Raji (cell line): ENCODE data around the gene OR6V1.

ENCODE experiments used
- POLR2A ChIP-seq: IDR thresholded peaks from 2 replicates; pipeline ENCODE4 v1.6.1; 2011; ENCODE audit warnings: low read depth, low read length, control low read depth; ENCODE audit not compliant: insufficient read depth

OR6V1 gene

DNA sequence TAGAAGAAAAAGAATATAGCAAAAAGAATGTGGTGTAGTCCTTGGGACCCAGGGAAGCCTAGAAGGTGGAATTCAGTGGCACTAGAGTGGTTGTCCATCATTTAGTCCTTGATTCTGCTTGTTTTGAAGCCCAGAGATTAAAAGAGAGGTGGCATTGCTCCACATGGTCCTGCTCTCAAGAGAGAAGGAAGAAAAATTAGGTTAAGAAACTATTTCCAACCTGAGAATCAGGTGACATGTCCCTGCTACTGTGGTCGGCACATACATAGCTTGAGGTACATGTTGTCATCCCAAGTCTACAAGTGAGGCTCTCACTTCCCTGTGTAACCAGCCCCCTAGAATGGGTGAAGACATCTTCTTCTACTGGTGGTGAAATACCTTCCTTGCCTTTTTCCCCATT lies 25.1 kb upstream of the OR6V1 start, which contains the start of gene OR9A2:
OR9A2 (minus strand) TSS at position 101 of the 400 bp plus-strand sequence; CDS start at position 101, 0 bp downstream.
- TF ChIP-seq POLR2A, result no peak

DNA sequence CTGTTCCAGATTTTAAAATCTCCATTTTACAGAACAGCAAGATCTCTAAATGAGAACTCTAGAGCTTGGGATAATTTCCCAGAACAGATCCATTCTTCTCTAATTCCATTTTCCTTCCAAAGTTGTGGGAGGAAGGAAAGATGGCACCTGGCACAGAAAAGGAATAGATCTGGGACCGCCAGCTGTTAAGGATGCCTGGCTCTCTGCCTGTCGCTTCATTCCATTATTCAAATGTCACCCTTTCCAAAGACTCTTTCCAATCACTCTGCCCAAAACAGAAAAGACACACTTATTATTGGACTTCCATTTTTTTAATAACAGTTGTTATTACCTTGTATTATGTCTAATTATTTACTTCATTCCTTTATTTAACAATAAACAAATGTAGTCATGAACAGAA lies 24.5 kb upstream of the OR6V1 start:
- TF ChIP-seq POLR2A, result no peak

DNA sequence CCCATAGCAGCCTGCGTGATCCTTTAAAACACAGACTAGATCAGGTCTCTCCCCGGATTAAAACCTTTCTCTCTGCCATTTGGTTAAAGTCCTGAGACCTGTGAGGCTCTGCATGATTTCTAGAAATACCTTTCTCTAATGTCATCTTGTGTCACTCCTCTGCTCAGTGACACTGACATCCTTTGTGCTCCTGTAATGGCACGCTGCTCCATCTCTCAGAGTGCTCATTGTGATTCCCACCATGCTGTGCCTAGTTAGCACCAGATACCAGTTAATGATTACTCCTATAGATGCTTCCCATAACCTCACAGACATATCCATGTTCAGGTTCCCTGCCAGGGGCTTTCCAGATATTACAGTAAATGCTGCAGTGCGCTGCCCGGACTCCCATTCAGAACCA lies 13.5 kb upstream of the OR6V1 start:
- TF ChIP-seq POLR2A, result no peak

GRCh38 chr7:143040209-143040715 lies 11.9 kb upstream of the OR6V1 start:
- no peak for TF ChIP-seq POLR2A

GRCh38 chr7:143041346-143041745 lies 10.8 kb upstream of the OR6V1 start:
- no peak for TF ChIP-seq POLR2A

- no peak for TF ChIP-seq POLR2A
These were observed 9.9 kb upstream of the OR6V1 start for GRCh38 chr7:143042159-143042789.

GRCh38 chr7:143042790-143043271 lies 9.3 kb upstream of the OR6V1 start:
- TF ChIP-seq POLR2A, result no peak

DNA sequence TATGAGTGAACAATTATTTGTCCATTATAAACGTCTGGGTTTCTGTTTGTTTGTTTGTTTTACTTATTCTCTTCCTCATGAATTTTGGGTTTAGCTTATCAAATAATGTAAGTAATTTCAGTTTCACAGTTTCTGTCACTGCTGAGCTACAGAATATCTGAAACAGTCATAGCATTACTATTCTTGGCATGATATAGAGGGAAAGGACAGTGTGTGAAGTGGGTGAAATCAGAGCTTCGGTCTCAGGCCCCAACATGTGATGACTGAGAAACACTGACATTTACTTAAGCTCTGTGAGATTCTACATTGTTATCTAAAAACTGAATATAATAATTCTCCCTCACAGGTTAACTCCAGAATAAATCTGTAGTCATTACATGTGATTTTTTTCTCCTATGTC lies 8.8 kb upstream of the OR6V1 start:
- TF ChIP-seq POLR2A, result no peak

GRCh38 chr7:143046426-143046851 lies 5.7 kb upstream of the OR6V1 start:
- no peak for TF ChIP-seq POLR2A

- TF ChIP-seq POLR2A, result no peak
These were observed 4.8 kb upstream of the OR6V1 start for GRCh38 chr7:143047326-143047725.

GRCh38 chr7:143048827-143049226 lies 3.3 kb upstream of the OR6V1 start:
- no peak for TF ChIP-seq POLR2A

- TF ChIP-seq POLR2A, result no peak
These were observed 2.8 kb upstream of the OR6V1 start for GRCh38 chr7:143049362-143049761.

GRCh38 chr7:143050931-143051330 lies 1.2 kb upstream of the OR6V1 start:
- TF ChIP-seq POLR2A, result no peak

DNA sequence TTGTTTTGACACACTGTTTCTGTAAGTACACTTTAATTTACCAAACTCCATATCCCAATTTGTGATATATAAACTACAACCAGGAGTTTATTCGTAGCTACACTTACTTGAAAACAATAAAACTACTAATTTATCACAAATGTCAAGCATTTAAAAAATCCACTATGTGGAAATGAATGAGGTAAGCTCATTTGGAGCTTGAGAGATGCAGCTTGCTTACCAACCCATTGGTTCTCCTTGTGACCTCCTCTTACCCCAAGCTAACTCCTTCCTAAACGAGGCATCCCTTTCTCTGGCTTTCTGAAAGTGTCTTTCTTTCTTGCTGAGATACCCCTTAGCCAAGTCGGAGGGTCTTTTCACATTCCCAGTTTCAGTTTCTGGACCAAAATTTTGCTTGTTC lies 2.5 kb downstream of the OR6V1 start:
- TF ChIP-seq POLR2A, result no peak

- no peak for TF ChIP-seq POLR2A
These were observed 3.6 kb downstream of the OR6V1 start for GRCh38 chr7:143055754-143056153.

DNA sequence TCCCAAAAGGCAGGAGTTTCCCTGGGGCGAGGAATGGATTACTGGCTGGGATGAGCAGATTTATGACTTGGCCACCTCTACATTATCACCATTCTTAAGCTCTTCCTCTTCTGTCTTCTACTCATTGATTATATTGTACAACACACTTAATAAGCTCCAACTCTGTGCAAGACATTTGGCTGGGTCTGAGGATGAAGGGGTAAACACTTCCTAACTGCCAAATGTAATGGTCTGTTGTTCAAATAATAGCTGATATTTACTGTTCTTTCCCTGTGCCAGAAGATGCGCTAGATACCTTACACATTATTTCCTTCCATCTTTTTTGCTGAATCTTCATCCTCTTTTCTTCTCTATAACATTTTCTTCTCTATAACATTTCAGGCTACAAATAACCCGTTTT lies 11.6 kb downstream of the OR6V1 start:
- TF ChIP-seq POLR2A, result no peak

DNA sequence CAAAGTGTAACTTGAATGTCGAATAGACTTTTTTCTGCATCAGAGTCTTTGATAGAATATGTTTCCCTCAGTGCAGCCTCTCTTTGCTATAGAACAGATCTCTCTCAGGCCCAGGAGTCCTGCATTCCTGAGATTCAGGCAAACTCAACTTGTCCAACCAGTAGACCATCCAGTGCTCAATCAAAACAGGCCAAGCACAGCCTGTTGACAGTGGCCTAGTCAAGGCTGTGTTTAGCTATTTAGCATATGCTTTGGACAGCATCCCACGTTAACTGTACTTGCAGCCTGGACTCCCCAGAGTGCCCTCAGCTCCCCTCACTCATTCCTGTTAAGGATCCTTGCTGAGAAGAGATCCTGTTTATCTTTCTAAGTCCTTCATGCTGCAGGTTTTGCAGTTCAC lies 16.3 kb downstream of the OR6V1 start:
- TF ChIP-seq POLR2A, result no peak
